Measurements from ENCODE around the gene CCSER1.
A peak's percentile ranks its signal among the peaks of the same experiment; 100 is the strongest.
"Not testable (repeated sequence)": the region's sequence is repeated elsewhere in the genome, so short reads cannot be mapped to it uniquely, and the experiment has no call there.

The CCSER1 gene

DNA sequence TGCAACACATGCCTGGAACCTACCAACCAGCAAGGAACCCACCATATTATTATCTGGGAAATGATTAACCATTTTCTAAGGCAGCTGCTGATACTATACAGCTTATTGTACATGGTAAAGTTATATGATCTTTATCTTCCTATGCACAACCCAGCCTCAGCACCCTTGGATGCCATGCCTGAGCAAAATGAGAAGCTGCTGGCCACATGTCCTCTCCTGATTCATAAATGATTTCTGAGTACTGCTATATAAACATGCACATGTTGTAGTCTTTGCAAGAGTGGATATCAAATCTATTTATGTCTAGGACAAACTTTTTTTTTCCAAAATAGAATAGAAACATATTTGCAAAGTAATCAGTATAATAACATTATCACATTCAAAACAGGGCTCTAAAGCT lies 1043.6 kb downstream of the CCSER1 start:
- DNase-seq (ENCODE audit: low read depth) = no peak

DNA sequence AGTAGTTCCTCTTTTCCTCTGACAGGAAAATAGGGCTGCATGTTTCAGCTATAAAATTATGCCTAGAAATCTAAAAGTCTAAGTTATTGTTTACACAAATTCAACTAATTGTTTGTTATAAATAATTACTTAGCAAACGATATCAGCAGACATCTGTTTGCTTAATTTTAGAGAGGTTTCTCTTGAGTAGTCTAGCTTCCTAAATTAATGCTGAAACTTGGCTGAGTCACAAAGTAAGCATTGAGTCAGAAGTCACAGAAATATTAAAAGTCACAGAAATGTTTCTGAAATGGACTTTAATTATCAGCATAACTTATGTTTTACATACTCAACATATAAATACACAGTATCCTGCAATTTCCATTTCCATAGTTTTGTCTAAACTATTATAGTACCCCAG lies 1044.0 kb downstream of the CCSER1 start:
- no peak for DNase-seq (ENCODE audit: low read depth)

DNA sequence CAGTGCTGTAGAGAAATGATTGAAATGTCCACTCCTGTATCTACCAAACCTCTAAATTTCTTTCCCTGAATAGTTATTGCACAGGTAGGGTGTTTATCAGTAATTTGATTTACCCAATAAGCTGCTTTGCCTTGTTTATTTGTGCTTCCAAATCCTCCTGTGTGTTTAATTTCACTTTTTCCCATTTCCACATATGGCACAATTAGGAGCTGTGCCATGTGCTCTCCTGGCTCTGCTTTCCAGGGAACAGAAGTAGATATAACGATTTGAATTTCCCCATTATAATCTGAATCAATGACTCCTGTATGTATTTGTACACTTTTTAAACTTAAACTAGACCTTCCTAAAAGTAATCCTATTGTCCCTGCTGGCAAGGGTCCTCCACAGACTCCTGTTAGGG lies 1057.9 kb downstream of the CCSER1 start:
- DNase-seq (ENCODE audit: low read depth) = not testable (repeated sequence)

DNA sequence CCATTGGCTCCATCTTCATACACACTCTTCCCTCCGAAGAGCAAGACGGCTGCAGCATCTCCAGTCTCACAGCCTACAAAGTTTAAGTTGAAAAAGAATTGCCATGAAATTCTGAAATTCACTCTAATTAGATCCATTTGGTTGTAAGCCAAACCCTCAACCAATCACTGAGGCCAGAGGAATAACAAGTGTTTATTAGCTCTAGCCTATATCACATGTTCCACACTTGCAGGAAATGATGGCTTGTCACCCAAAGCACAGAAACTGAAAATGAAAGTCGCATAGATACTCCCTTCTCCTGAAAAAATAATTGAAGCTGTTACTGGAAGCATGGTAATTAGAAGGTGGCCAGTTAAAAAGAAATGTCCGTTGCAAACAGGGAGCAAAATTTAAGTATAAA lies 1071.8 kb downstream of the CCSER1 start:
- no peak for DNase-seq (ENCODE audit: low read depth)

DNA sequence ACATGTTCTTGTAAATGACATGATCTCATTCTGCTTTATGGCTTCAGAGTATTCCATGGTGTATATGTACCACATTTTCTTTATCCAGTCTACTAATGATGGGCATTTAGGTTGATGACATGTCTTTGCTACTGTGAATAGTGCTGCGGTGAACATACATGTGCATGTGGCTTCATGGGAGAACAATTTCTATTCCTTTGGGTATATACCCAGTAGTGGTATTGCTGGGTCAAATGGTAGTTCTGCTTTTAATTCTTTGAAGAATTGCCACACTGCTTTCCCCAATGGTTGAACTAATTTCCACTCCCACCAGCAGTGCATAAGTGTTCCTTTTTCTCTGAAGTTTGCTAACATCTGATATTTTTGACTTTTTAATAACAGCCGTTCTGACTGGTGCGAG lies 1080.3 kb downstream of the CCSER1 start:
- DNase-seq (ENCODE audit: low read depth) = no peak

DNA sequence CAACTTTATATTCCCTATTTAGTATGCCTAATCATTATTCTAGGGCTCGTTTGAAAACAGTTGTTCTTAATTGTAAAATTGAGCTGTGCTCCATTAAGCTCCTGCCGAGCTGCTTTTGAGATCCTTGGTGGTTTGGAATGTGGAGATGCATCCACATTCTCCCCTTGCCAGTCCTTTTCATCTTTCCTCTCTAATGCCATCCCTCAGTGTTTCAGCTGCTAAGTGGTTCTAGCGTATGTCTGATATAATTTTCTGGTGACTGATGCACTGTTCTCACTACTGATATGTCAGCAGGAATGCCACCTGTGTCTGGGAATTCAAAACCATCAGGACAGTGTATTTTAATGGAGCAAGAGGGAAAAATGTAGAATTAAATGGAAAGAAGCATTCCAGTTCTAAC lies 1085.0 kb downstream of the CCSER1 start:
- DNase-seq (ENCODE audit: low read depth) = no peak

DNA sequence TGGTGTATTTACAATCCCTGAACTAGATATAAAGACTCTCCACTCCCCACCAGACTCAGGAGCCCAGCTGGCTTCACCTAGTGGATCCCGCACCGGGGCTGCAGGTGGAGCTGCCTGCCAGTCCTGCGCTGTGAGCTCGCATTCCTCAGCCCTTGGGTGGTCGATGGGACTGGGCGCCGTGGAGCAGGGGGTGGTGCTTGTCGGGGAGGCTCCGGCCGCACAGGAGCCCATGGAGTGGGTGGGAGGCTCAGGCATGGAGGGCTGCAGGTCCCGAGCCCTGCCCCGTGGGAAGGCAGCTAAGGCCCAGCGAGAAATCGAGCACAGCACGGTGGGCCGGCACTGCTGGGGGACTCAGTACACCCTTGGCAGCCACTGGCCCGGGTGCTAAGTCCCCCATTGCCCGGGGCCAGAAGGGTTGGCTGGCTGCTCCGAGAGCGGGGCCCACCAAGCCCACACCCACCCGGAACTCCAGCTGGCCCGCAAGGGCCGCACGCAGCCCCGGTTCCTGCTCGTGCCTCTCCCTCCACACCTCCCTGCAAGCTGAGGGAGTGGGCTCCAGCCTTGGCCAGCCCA lies 1090.7 kb downstream of the CCSER1 start:
- not testable (repeated sequence) for DNase-seq (ENCODE audit: low read depth)

DNA sequence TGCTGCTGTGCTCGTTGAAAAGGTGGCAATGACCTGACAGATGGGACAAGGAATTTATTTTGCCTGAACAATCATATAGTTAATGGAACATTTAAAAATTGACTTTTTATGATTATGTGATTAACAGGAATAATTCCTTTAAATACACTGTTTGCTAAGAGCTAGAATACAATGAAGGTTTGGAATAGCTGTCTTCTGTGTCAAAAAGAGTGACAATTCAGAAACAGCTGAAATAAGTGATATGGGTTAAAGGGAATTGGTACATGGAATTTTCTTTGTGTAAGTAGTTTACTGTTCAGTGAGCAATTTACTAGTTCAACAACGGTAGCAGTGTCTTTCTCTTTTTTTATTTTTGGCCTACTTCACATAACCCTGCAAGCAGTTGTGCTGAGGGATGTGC lies 1093.1 kb downstream of the CCSER1 start:
- no peak for DNase-seq (ENCODE audit: low read depth)

DNA sequence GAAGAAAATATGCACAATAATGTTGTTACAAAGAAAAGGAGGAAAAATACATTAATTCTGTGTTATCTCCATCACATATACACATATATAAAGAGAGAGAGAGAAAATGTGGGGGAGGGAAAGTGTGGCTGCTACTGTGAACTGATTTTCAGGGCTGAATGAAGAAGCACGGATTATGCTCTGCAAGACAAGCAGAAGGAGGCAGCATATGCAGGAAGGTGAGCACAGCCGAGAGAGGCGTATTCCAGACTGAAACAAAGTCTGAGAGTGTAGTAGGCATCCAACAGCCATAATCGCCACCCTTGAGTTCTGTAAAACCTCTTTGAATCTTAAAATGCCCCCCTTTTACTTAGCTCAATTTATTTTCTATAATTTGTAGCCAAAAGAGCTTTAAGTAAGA lies 1094.8 kb downstream of the CCSER1 start:
- no peak for DNase-seq (ENCODE audit: low read depth)

DNA sequence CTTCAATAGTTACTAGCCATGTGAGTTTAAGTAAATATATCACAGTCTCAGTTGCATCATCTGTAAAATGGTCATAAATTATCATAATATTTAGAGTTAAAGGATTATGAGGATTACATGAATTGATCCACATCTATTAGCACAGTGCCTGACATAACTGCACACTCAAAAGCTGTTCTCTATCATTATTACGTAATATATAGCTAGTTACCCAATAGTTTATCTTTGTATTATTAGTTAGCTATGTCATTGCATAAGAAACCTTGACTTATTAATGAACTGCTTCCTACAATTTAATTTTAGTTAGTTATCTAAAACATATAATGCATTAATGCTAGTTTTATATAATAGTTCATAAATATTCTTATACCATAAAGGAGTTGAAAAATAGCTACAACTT lies 1099.7 kb downstream of the CCSER1 start:
- peak; percentile 8 for DNase-seq (ENCODE audit: low read depth)

DNA sequence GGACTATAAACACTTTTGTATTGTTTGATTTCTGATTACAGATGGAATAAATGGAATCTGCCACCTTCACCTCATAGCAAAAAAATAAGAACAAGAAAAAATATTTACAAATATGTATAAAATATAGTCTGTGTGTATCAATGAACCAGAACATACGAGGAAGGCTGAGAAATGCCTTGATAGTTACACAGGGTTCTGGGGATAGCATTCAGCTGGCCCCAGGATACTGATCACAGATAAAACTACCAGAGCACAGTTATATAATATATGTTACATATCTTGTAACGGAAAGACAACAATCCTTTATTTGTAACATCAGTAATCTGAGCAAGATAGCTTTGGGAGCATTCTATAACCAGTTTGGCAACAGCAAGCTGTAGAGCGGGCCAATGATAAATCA lies 1101.5 kb downstream of the CCSER1 start:
- no peak for DNase-seq (ENCODE audit: low read depth)

DNA sequence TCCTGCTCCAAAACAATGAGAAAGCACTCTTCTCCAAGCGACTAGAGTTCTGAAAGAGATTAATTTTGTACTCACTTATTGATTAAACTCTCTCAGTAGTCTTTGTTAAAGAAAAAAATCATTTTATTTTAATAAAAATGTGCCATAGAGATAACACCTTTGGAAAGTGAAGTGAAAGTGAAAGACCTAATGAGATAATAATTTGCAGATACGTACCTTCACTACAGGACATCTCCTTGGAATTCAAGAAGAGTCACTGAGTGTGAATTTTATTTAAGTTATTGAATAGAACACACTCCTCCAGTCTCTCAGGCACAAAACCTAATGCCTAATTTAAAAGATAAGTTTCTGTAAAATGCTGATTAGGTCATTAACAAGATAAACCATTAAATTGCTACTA lies 1106.0 kb downstream of the CCSER1 start:
- no peak for DNase-seq (ENCODE audit: low read depth)

DNA sequence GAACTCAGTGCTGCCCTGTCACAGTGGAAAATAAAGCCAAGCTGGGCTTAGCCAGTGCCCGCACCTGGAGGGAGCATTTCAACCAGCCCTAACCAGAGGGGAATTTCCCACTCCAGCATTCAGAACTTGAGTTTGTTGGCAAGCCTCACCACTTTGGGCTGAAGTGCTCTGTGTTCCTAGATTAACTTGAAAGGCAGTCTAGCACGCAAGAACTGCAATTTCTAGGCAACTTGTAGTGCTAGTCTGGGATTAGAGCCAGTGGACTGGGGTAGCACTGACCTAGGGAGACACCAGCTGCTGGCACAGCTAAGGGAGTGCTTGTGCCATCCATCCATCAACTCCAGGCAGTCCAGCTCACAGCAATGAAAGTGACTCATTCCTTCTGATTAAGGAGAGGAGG lies 1115.9 kb downstream of the CCSER1 start:
- DNase-seq (ENCODE audit: low read depth) = peak; percentile 43

DNA sequence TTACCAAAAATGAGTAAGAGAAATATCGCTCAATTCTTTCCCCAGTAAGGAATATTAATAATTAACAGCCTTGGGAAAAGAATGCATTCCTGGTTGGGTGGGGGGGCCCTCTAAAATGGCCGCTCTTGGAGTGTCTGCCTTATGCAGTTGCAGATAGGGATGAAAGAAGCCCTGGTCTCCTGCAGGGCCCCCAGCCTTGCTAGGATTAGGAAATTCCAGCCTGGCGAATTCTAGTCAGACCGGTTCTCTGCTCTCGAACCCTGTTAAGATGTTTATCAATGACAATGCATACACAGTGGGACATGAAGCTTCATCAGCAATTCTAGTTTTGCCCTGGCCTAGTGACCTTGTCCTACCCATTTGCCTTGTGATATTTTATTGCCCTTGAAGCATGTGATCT lies 1128.8 kb downstream of the CCSER1 start:
- no peak for DNase-seq (ENCODE audit: low read depth)

DNA sequence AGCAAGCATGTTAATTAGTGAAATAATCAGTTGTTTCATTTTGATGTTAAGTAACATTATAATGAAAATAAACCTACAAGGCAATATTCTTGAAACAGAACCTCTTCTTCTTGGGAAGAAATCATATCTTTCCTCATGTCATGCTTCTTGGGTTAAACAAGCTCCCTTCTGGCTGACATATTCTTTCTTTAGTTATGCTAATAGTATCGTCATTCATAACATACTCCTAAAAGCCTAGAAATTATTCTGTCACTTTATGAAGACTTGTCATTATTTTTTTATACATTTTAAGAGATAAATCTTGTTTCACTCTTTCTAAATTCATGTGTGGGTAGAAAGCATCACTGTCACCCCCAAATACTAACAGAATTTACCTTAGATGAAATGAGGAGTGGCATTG lies 1129.6 kb downstream of the CCSER1 start:
- DNase-seq (ENCODE audit: low read depth) = no peak

DNA sequence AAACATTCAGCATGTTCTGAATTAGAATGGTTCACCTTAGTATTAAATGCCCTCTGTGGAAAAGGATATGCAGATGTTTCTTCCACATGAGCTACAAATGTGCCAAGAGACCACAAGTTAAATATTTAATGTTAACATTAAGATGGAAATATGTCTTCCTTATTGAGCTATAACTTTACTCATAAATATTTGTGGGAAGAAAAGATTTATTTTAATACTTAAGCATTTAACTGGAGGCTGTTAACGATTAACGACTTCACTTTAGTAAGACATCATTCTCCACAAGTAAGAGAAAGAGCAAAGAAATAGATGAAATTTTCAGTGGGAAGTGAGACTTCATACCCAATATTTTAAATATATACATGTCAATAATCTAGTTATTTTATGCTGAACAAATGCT lies 1130.5 kb downstream of the CCSER1 start:
- no peak for DNase-seq (ENCODE audit: low read depth)

DNA sequence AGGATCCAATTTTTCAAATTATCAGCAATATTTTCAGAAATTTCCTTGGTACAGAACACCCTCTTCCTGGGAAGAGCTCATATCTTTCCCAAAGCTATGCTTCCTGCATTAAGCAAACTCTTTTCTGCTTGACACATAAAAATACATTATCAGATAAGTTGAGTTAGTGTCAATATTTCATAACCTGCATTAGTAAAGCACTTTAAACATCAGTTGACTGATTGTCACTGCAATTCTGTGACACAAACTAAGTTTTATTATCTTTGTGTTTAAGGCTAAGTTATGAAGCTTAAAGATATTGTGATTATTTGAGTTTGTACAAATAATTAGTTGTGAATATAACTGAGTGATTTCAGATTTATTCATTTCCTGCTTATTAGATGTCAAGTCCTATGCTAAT lies 1131.1 kb downstream of the CCSER1 start:
- no peak for DNase-seq (ENCODE audit: low read depth)

DNA sequence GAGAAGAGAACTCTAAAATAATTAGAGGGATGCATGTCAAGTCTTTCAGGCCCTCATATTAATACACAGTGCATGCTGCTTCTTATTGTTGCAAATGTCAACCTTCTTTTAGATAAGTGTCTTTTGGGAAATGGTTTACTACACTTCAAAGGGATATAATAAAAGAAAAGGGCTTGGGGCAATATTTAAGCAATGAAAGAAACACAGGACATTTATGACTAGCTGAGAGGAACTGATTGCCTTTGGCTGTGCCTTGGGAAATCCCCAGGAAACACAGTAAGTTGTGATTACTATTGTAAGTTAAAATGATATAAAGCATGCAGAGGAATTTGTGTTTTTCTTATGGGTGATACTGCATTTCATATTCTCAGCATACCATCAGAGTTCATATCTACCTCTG lies 1140.3 kb downstream of the CCSER1 start:
- DNase-seq (ENCODE audit: low read depth) = no peak

DNA sequence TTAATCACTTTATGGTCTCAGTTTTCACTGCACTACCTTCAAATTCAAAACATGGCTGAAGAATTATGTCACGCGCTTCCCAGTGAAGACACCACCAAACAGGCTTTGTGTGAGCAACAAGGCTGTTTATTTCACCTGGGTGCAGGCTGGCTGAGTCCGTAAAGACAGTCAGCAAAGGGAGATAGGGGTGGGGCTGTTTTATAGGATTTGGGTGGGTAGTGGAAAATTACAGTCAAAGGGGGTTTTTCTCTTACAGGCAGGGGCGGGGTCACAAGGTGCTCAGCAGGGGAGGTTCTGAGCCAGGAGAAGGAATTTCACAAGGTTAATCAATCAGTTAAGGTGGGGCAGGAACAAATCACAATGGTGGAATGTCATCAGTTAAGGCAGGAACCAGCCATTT lies 1141.3 kb downstream of the CCSER1 start:
- not testable (repeated sequence) for DNase-seq (ENCODE audit: low read depth)

DNA sequence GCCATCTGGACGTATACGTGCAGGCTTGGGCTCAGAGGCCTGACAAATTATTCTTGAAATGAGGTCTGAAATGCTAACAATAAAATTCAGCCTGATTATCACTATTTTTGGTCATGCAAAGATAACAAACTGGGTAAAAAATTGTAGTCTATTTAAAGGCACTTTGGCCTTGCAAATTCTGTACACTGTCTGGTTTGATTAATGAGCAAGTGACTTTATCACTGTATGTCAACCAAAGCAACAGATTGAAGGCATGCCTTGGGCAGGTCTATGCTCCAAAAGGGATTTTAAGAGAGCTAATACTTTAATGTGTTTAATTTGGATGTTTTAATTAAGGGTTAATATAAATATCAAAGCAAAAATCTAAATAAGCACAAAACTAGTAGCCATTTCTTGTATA lies 1141.7 kb downstream of the CCSER1 start:
- no peak for DNase-seq (ENCODE audit: low read depth)

DNA sequence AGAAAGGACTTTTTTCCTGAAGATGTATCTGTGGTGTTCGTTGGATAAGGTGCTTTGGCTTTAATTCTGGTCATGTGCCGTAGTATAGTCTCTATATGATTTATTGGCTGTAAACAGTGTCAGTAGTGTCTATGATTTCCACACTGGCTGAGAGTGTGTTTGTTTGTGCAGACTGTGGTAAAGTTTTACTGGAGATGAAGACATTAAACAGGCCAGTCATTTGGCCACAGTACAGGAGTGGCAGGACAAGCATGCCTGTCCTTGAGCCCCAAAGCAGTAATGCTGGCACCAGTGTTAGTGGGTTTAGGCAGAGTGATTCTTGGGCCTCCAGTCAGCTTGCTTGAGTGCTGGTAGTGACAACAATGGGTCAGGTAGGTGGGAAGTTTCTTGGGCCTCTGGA lies 1152.7 kb downstream of the CCSER1 start:
- DNase-seq (ENCODE audit: low read depth) = no peak

DNA sequence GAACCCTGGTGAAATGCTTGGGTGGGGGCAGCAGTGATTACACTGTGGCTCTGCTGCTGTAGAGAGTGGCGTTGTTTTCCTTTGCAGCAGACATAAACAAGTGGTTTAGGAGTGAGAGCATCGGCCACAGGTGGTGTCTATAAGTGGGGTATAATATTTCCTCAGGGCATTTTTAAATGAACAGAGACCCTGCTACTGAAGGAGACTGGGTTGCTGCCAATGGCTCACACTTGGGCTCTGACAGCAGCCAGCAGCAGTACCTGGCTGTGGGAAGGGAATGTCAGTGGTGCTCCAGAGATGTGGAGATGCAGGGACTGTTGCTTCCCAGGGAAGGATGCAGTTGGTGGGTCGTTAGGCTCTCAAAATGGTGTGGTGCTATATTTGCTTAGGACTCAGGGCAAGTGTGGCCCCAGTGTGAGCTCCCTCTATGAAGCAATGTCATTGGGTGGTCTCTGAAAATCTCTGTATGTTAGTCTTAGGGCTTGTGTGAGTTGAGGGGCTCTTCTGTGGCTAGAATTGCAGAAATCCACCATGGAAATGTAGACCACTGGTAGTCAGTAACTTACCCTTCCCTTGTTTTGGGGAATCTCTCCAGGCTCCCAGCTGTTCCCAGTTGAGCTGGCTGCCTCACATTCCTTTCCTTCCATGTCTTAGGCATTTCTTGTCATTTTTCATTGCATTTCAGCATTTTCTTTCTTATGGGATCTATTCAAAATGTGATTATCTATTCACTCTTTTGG lies 1153.5 kb downstream of the CCSER1 start:
- no peak for DNase-seq (ENCODE audit: low read depth)

DNA sequence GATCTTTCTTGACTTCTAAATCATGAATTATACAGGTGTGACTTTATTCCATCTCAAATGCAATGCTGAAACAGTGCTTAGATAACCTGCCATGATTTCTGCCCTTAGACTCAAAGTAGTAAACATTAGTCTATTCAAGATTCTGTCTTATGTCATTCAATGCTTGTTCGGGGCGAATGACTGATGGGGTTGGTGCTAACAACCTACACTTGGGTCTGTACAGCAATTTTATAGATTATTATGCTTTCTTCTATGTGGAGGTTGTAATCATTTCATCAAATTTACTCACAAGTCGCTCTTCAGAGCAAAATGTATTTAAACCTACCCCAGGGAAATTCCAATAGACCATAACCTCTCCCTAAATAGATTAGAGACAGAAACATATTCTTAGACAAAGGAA lies 1155.0 kb downstream of the CCSER1 start:
- DNase-seq (ENCODE audit: low read depth) = no peak

DNA sequence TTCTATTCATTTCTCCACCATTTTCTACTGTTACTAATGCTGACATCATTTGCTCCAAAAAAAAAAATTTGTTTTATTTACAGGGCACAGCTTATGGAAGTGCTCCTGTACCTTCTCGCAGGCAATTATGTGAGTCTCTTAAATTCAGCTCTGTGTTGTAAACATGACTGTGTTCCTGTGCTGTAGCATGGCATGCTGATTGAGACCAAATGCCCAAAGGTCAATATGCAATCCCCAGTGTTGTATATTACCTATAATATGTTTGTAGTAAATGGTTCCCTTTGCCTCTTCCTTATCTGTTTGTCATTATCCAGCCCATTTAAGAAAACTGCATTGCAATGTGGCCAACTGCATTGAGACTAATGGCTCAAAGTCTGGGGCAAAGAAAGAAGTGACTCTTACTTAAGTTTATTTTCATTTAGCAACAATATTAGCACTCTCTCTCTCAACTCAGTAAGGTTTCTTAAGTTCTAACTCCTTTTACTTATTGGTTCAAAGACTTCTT lies 1156.6 kb downstream of the CCSER1 start:
- no peak for DNase-seq (ENCODE audit: low read depth)
